DOHH2 (cell line): Measurements from ENCODE around the gene ATP2A2.

Source experiments
- EZH2phosphoT487 ChIP-seq: fragments of 200-600 bp; sonication (generic); IDR thresholded peaks from 2 replicates; pipeline ENCODE4 v1.6.1; 2017; ENCODE audit warnings: borderline replicate concordance, mild to moderate bottlenecking, antibody characterized with exemption, low read length, moderate library complexity, mixed read lengths
- TF ChIP-seq, protein P1 (sequence below): fragments of 200-600 bp; sonication (generic); IDR thresholded peaks from one replicate; pipeline ENCODE4 v1.5.1; 2014; ENCODE audit warnings: antibody characterized with exemption, mild to moderate bottlenecking, low read depth, low read length; ENCODE audit not compliant: poor library complexity, severe bottlenecking

DNA sequence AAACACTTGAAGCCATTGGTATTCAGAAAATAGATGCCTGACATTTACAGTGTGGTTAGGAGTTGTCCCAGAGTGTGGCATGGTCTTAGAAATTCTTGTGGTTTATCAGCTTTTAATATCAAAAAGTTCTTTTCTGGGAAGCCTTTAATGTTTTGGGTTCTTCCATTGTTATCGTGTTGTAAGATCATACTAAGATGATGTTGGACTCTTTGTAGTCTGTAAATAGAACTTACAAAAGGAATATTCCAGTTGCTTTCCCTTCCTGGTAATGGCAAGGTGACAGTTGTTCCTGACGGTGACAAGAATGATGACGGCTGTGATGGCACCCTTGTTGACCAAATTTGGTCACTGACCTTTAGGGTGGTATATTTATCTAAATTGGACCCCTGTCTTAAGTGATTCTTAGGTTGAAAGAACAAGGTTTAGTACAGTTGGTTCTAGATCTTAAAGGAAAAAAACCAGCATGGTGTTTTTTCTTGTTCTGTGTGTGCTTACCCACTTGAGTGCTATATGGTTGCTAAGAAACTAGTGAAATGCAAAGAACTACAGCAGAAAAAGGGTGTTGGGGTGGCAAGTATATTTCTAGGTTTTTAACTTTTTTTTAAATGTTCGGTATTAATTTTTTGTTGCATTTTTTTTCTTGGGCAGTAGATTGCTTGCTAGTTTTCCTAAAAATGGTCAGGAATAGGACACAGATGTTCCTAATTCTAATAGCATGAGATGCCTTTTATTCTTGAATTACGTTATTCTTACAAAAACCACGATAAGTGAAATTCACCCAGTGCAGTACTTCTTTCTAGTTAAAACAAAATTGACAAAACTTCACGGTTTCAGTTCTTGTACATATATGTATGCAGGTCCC lies 2.1 kb downstream of the ATP2A2 start:
- TF ChIP-seq, protein P1, sequence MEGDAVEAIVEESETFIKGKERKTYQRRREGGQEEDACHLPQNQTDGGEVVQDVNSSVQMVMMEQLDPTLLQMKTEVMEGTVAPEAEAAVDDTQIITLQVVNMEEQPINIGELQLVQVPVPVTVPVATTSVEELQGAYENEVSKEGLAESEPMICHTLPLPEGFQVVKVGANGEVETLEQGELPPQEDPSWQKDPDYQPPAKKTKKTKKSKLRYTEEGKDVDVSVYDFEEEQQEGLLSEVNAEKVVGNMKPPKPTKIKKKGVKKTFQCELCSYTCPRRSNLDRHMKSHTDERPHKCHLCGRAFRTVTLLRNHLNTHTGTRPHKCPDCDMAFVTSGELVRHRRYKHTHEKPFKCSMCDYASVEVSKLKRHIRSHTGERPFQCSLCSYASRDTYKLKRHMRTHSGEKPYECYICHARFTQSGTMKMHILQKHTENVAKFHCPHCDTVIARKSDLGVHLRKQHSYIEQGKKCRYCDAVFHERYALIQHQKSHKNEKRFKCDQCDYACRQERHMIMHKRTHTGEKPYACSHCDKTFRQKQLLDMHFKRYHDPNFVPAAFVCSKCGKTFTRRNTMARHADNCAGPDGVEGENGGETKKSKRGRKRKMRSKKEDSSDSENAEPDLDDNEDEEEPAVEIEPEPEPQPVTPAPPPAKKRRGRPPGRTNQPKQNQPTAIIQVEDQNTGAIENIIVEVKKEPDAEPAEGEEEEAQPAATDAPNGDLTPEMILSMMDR, result no peak
- no peak for TF ChIP-seq EZH2phosphoT487
